Measurements from ENCODE around the gene SLC34A3.

Gene SLC34A3

GRCh38 chr9:137212520-137212919, 18.2 kb upstream of the SLC34A3 start:
- no peak overlapping the region for H3K56ac ChIP-seq (ENCODE audit: low read length)
- no peak overlapping the region for H3K27ac ChIP-seq (ENCODE audit: low read depth, low read length)
- no peak overlapping the region for H3K9ac ChIP-seq (ENCODE audit: low read length)
- no peaks in the 10 kb centered on the region for H3K27me3 ChIP-seq (ENCODE audit: insufficient read depth, low read length, poor library complexity)
- no peak for DNase-seq
- WGBS (ENCODE audit: extremely low coverage, insufficient coverage, low lambda C conversion rate) = no CpG with 5 or more reads among the region's 21 CpGs
- no peaks in the 10 kb centered on the region for H3K79me2 ChIP-seq (ENCODE audit: control insufficient read depth, insufficient read depth, low read length)
- H3K4me3 ChIP-seq (ENCODE audit: low read length) = no peak overlapping the region
- H3K4me2 ChIP-seq (ENCODE audit: low read length) = no peak overlapping the region
- H2BK5ac ChIP-seq (ENCODE audit: low read length) = no peak overlapping the region
- H2AK5ac ChIP-seq (ENCODE audit: low read length) = no peak overlapping the region
- H3K4me1 ChIP-seq (ENCODE audit: control insufficient read depth, low read depth, low read length) = no peaks in the 10 kb centered on the region
- H3K36me3 ChIP-seq (ENCODE audit: control insufficient read depth, insufficient read depth, low read length) = peaks cover 1% of the 10 kb centered on the region
- no peak overlapping the region for H4K8ac ChIP-seq (ENCODE audit: low read depth, low read length)
- no peak overlapping the region for H2BK120ac ChIP-seq (ENCODE audit: low read depth, low read length)
- H3K79me1 ChIP-seq (ENCODE audit: low read length) = peaks cover under 1% of the 10 kb centered on the region
- H4K5ac ChIP-seq (ENCODE audit: low read length) = no peak overlapping the region
- H2BK15ac ChIP-seq (replicated peaks; ENCODE audit: low read depth) = no peak overlapping the region
- H3K4ac ChIP-seq (ENCODE audit: low read depth, low read length) = no peak overlapping the region
- no peak overlapping the region for H3K23ac ChIP-seq (ENCODE audit: low read length)
- no peak overlapping the region for H3K18ac ChIP-seq (ENCODE audit: low read length)

- H3K36me3 ChIP-seq (ENCODE audit: control insufficient read depth, insufficient read depth, low read length) = peaks cover 1% of the 10 kb centered on the region
- no CpG with 5 or more reads among the region's 49 CpGs for WGBS (ENCODE audit: extremely low coverage, insufficient coverage, low lambda C conversion rate)
Measured at GRCh38 chr9:137213160-137214060, 17.3 kb upstream of the SLC34A3 start.

GRCh38 chr9:137214620-137215019, 16.1 kb upstream of the SLC34A3 start:
- Histone ChIP-seq H3K36me3 (ENCODE audit: control insufficient read depth, insufficient read depth, low read length) (peaks cover 1% of the 10 kb centered on the region), H2BK5ac (ENCODE audit: low read length) (no peak overlapping the region), H3K4me3 (ENCODE audit: low read length) (no peak overlapping the region), H3K9ac (ENCODE audit: low read length) (no peak overlapping the region), H3K4ac (ENCODE audit: low read depth, low read length) (no peak overlapping the region), H3K79me1 (ENCODE audit: low read length) (no peaks in the 10 kb centered on the region), H3K23ac (ENCODE audit: low read length) (no peak overlapping the region), H3K4me1 (ENCODE audit: control insufficient read depth, low read depth, low read length) (peaks cover 5% of the 10 kb centered on the region), H4K8ac (ENCODE audit: low read depth, low read length) (no peak overlapping the region), H3K56ac (ENCODE audit: low read length) (no peak overlapping the region), H3K27ac (ENCODE audit: low read depth, low read length) (no peak overlapping the region), H3K27me3 (ENCODE audit: insufficient read depth, low read length, poor library complexity) (no peaks in the 10 kb centered on the region), H3K79me2 (ENCODE audit: control insufficient read depth, insufficient read depth, low read length) (no peaks in the 10 kb centered on the region), H4K5ac (ENCODE audit: low read length) (no peak overlapping the region), H3K18ac (ENCODE audit: low read length) (no peak overlapping the region), H2BK120ac (ENCODE audit: low read depth, low read length) (no peak overlapping the region), H2BK15ac (replicated peaks; ENCODE audit: low read depth) (no peak overlapping the region), H2AK5ac (ENCODE audit: low read length) (no peak overlapping the region), H3K4me2 (ENCODE audit: low read length) (no peak overlapping the region)
- WGBS (ENCODE audit: extremely low coverage, insufficient coverage, low lambda C conversion rate) = no CpG with 5 or more reads among the region's 19 CpGs
- DNase-seq = no peak

More at GRCh38 chr9:137213160-137214060, 17.3 kb upstream of the SLC34A3 start:
- Histone ChIP-seq H3K4me2 (ENCODE audit: low read length) (no peak overlapping the region), H3K79me1 (ENCODE audit: low read length) (no peaks in the 10 kb centered on the region), H4K8ac (ENCODE audit: low read depth, low read length) (no peak overlapping the region), H3K4me3 (ENCODE audit: low read length) (no peak overlapping the region), H3K27me3 (ENCODE audit: insufficient read depth, low read length, poor library complexity) (no peaks in the 10 kb centered on the region), H3K27ac (ENCODE audit: low read depth, low read length) (no peak overlapping the region), H3K9ac (ENCODE audit: low read length) (no peak overlapping the region), H3K4ac (ENCODE audit: low read depth, low read length) (no peak overlapping the region), H3K79me2 (ENCODE audit: control insufficient read depth, insufficient read depth, low read length) (no peaks in the 10 kb centered on the region), H2BK5ac (ENCODE audit: low read length) (no peak overlapping the region), H4K5ac (ENCODE audit: low read length) (no peak overlapping the region), H2AK5ac (ENCODE audit: low read length) (no peak overlapping the region), H3K23ac (ENCODE audit: low read length) (no peak overlapping the region), H2BK15ac (replicated peaks; ENCODE audit: low read depth) (no peak overlapping the region), H3K56ac (ENCODE audit: low read length) (no peak overlapping the region), H3K4me1 (ENCODE audit: control insufficient read depth, low read depth, low read length) (no peaks in the 10 kb centered on the region), H2BK120ac (ENCODE audit: low read depth, low read length) (no peak overlapping the region), H3K18ac (ENCODE audit: low read length) (no peak overlapping the region)
- DNase-seq = no peak

GRCh38 chr9:137215196-137215986, 15.3 kb upstream of the SLC34A3 start:
- H2BK15ac ChIP-seq (replicated peaks; ENCODE audit: low read depth) = no peak overlapping the region
- H4K8ac ChIP-seq (ENCODE audit: low read depth, low read length) = no peak overlapping the region
- no peak overlapping the region for H3K9ac ChIP-seq (ENCODE audit: low read length)
- H3K4ac ChIP-seq (ENCODE audit: low read depth, low read length) = no peak overlapping the region
- H3K18ac ChIP-seq (ENCODE audit: low read length) = no peak overlapping the region
- H3K27me3 ChIP-seq (ENCODE audit: insufficient read depth, low read length, poor library complexity) = no peaks in the 10 kb centered on the region
- no peak overlapping the region for H3K27ac ChIP-seq (ENCODE audit: low read depth, low read length)
- no peak overlapping the region for H4K5ac ChIP-seq (ENCODE audit: low read length)
- no peak overlapping the region for H3K4me3 ChIP-seq (ENCODE audit: low read length)
- H3K23ac ChIP-seq (ENCODE audit: low read length) = no peak overlapping the region
- H3K79me1 ChIP-seq (ENCODE audit: low read length) = no peaks in the 10 kb centered on the region
- no peak overlapping the region for H2AK5ac ChIP-seq (ENCODE audit: low read length)
- H3K79me2 ChIP-seq (ENCODE audit: control insufficient read depth, insufficient read depth, low read length) = no peaks in the 10 kb centered on the region
- no peak overlapping the region for H2BK5ac ChIP-seq (ENCODE audit: low read length)
- H3K36me3 ChIP-seq (ENCODE audit: control insufficient read depth, insufficient read depth, low read length) = peaks cover 1% of the 10 kb centered on the region
- WGBS (ENCODE audit: extremely low coverage, insufficient coverage, low lambda C conversion rate) = no CpG with 5 or more reads among the region's 22 CpGs
- no peak for DNase-seq
- H2BK120ac ChIP-seq (ENCODE audit: low read depth, low read length) = no peak overlapping the region
- peaks cover 5% of the 10 kb centered on the region for H3K4me1 ChIP-seq (ENCODE audit: control insufficient read depth, low read depth, low read length)
- H3K56ac ChIP-seq (ENCODE audit: low read length) = no peak overlapping the region
- H3K4me2 ChIP-seq (ENCODE audit: low read length) = no peak overlapping the region

- Histone ChIP-seq H2BK5ac (ENCODE audit: low read length) (no peak overlapping the region), H3K56ac (ENCODE audit: low read length) (no peak overlapping the region), H3K4me2 (ENCODE audit: low read length) (no peak overlapping the region), H4K8ac (ENCODE audit: low read depth, low read length) (no peak overlapping the region), H2AK5ac (ENCODE audit: low read length) (no peak overlapping the region), H3K27ac (ENCODE audit: low read depth, low read length) (no peak overlapping the region), H2BK120ac (ENCODE audit: low read depth, low read length) (no peak overlapping the region), H3K9ac (ENCODE audit: low read length) (no peak overlapping the region), H3K23ac (ENCODE audit: low read length) (no peak overlapping the region), H3K79me1 (ENCODE audit: low read length) (no peaks in the 10 kb centered on the region), H2BK15ac (replicated peaks; ENCODE audit: low read depth) (no peak overlapping the region), H3K18ac (ENCODE audit: low read length) (no peak overlapping the region), H3K4me1 (ENCODE audit: control insufficient read depth, low read depth, low read length) (peaks cover 5% of the 10 kb centered on the region), H4K5ac (ENCODE audit: low read length) (no peak overlapping the region), H3K79me2 (ENCODE audit: control insufficient read depth, insufficient read depth, low read length) (no peaks in the 10 kb centered on the region), H3K27me3 (ENCODE audit: insufficient read depth, low read length, poor library complexity) (no peaks in the 10 kb centered on the region), H3K36me3 (ENCODE audit: control insufficient read depth, insufficient read depth, low read length) (peaks cover 1% of the 10 kb centered on the region), H3K4ac (ENCODE audit: low read depth, low read length) (no peak overlapping the region), H3K4me3 (ENCODE audit: low read length) (no peak overlapping the region)
- no CpG with 5 or more reads among the region's 30 CpGs for WGBS (ENCODE audit: extremely low coverage, insufficient coverage, low lambda C conversion rate)
- no peak for DNase-seq
Measured at GRCh38 chr9:137216188-137216965, 14.3 kb upstream of the SLC34A3 start.

Measured in mesendoderm (in vitro differentiated cells).